ENCODE results near the gene SSH2.
"Not testable (repeated sequence)": the region's sequence is repeated elsewhere in the genome, so short reads cannot be mapped to it uniquely, and the experiment has no call there.

SSH2 gene

GRCh38 chr17:29655323-29655722, 274.7 kb downstream of the SSH2 start:
- FAIRE-seq, result no peak

- no peak for FAIRE-seq
Observed at GRCh38 chr17:29653995-29654714, 275.9 kb downstream of the SSH2 start.

GRCh38 chr17:29652976-29653375, 277.1 kb downstream of the SSH2 start:
- FAIRE-seq, result no peak

- FAIRE-seq, result not testable (repeated sequence)
Observed at GRCh38 chr17:29651913-29652312, 278.1 kb downstream of the SSH2 start.

- FAIRE-seq, result no peak
Observed at GRCh38 chr17:29650396-29650795, 279.6 kb downstream of the SSH2 start.

- no peak for FAIRE-seq
Observed at GRCh38 chr17:29649359-29649758, 280.7 kb downstream of the SSH2 start.

- no peak for FAIRE-seq
Observed at GRCh38 chr17:29648005-29648404, 282.0 kb downstream of the SSH2 start.

GRCh38 chr17:29645515-29646051, 284.4 kb downstream of the SSH2 start:
- no peak for FAIRE-seq

GRCh38 chr17:29643817-29644160, 286.2 kb downstream of the SSH2 start:
- no peak for FAIRE-seq

- no peak for FAIRE-seq
Observed at GRCh38 chr17:29642171-29642611, 287.8 kb downstream of the SSH2 start.

GRCh38 chr17:29640981-29641642, 288.9 kb downstream of the SSH2 start:
- no peak for FAIRE-seq

GRCh38 chr17:29640413-29640812, 289.6 kb downstream of the SSH2 start:
- no peak for FAIRE-seq

GRCh38 chr17:29633886-29634285, 296.1 kb downstream of the SSH2 start:
- FAIRE-seq, result no peak

- FAIRE-seq, result no peak
Observed at GRCh38 chr17:29630630-29631193, 299.3 kb downstream of the SSH2 start.

GRCh38 chr17:29629839-29630238, 300.2 kb downstream of the SSH2 start:
- FAIRE-seq, result no peak

GRCh38 chr17:29628644-29629043, 301.4 kb downstream of the SSH2 start:
- no peak for FAIRE-seq

- no peak for FAIRE-seq
Observed at GRCh38 chr17:29627951-29628350, 302.1 kb downstream of the SSH2 start.

GRCh38 chr17:29625037-29625750, 304.8 kb downstream of the SSH2 start:
- no peak for FAIRE-seq

GRCh38 chr17:29624586-29624985, 305.4 kb downstream of the SSH2 start:
- no peak for FAIRE-seq

GRCh38 chr17:29623283-29623647, 306.8 kb downstream of the SSH2 start:
- no peak for FAIRE-seq

- FAIRE-seq, result peak; percentile 48
Observed at GRCh38 chr17:29622337-29623282, 307.4 kb downstream of the SSH2 start, which contains the start of gene CORO6. Gene CORO6 (minus strand): TSS chr17:29622912. CDS start chr17:29621421, 1,491 bp downstream.

GRCh38 chr17:29621751-29622194, 308.3 kb downstream of the SSH2 start:
- no peak for FAIRE-seq

All from G401.6 (cell line).